GM04504 (cell line): ENCODE measurements around the gene MAD2L1.
A peak's percentile ranks its signal among the peaks of the same experiment; 100 is the strongest.

Experiments used
- DNase-seq: peaks from one replicate; pipeline ENCODE4 v3.0.0-alpha.2; 2012; ENCODE audit warnings: low read depth

MAD2L1 gene

DNA sequence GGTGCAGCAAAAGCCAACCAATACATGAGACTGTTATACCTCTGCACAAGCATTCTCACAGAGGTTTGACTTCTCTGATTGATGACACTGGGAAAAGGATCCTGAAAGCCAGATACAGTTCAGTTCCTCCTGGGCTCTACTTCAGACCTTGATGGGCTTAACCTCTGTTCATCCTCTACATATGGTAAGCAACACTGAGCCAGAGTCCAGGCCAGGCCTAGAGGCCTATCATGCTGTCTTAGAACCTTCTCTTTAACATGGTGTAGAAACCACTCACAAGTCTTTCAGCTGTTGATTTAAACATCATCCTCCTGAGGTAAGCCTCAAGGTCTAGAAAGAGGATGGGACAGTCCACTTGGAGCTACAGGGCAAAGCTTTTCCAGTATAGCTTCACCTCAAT, 9.2 kb downstream of the MAD2L1 start:
- no peak for DNase-seq

GRCh38 chr4:120056246-120056645, 10.4 kb downstream of the MAD2L1 start:
- DNase-seq = peak; percentile 10

DNA sequence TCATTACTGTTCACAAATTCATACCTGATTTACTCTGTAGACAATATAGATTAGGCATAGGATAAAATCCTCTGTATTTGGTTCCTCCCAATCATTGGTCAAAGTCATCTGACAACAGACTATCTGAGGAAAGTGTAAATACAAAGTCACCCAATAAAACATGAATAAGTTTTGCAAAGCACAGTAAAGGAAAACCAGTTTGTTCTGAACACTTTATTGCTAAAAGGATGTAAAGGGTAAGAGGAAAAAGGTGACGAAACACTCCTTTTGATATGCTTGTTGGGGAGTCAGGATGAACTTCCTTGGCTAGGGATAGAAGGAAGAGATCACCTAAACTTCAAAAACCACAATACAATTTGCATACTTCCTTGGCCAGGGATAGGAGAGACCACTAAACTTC, 10.9 kb downstream of the MAD2L1 start:
- no peak for DNase-seq

GRCh38 chr4:120055162-120055561, 11.5 kb downstream of the MAD2L1 start:
- DNase-seq = no peak

- DNase-seq = no peak
Measured at GRCh38 chr4:120053911-120054310, 12.7 kb downstream of the MAD2L1 start.

- peak; percentile 58 for DNase-seq
Measured at GRCh38 chr4:120052856-120053255, 13.8 kb downstream of the MAD2L1 start.

GRCh38 chr4:120051253-120051652, 15.4 kb downstream of the MAD2L1 start:
- no peak for DNase-seq

- peak; percentile 85 for DNase-seq
Measured at GRCh38 chr4:120049732-120050494, 16.7 kb downstream of the MAD2L1 start.

GRCh38 chr4:120043828-120044227, 22.8 kb downstream of the MAD2L1 start:
- no peak for DNase-seq

DNA sequence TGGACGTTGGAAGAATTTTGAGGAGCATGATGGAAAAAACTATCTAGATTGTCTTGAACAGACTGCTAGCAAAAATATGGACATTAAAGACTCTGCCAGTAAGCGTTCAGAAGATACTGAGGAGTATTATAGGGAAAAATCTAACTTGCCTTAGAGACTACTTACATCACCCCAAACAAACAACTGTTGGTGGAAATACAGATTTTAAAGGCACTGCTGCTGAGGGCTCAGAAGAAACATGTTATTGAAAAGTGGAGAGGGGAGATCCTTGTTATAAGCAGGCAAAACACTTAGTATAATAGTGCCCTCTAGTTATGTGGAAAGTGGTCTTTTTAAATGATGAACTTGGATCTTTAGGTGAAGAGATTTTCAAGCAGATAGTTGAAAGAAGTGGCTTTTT, 29.2 kb downstream of the MAD2L1 start:
- no peak for DNase-seq

DNA sequence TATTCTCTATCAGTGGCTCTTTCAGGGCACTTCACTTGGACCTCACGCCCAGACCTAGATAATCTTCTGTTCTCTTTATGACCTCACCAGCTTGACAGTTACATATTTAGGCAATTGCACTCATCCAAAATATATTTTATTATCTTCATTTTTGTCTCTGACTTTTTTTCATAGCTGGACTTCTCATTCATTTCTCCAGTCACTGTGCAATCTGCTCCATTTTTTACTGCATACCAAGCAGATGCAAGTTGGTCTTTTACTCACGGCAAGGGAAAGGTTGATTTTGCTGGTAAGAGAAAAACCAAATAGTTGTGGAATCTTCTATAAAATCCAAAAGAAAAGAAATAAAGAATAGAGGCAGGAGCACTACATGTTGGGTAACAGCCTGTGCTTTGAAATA, 31.7 kb downstream of the MAD2L1 start:
- no peak for DNase-seq

- DNase-seq = no peak
Measured at GRCh38 chr4:120026853-120027252, 39.8 kb downstream of the MAD2L1 start.

- DNase-seq = no peak
Measured at GRCh38 chr4:120025516-120025915, 41.1 kb downstream of the MAD2L1 start.

DNA sequence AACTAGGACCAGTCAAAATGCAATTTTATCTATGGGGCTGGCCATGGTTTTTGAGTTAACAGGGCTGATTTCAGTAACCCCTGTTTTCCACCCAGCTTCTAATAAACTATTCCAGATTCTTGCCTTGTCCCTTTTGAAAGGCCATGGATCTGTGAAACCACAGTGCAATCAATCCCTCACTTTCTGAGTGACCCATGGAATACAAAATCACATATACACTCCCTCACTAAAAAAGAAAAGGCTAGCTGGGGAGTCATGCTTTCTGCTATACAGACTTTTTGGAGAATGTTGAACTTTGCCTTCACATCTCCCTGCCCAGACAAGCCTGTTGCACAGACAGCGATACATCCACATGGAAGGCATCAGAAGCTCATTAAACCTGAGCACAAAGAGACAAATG, 47.9 kb downstream of the MAD2L1 start:
- peak; percentile 20 for DNase-seq

GRCh38 chr4:120017939-120018692, 48.5 kb downstream of the MAD2L1 start:
- DNase-seq = no peak

DNA sequence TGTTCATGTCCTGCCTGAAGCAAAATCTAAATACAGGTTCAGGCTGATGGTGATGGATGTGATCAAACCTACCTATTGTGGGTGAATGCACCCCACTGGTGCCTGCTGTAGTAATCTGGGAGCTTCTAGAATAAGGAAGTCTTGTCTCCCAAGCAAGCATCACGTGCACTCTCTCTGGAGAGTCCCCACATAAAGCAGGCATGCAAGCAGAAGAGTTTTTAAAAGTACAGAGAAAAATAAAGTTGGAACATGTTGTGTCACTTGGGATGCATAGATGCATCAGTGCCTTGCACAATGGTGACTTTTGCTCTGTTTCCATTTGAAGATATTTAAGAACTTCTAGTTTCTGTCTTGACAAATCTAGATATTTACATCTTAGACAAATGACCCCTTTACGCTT, 54.9 kb downstream of the MAD2L1 start:
- DNase-seq = no peak

DNA sequence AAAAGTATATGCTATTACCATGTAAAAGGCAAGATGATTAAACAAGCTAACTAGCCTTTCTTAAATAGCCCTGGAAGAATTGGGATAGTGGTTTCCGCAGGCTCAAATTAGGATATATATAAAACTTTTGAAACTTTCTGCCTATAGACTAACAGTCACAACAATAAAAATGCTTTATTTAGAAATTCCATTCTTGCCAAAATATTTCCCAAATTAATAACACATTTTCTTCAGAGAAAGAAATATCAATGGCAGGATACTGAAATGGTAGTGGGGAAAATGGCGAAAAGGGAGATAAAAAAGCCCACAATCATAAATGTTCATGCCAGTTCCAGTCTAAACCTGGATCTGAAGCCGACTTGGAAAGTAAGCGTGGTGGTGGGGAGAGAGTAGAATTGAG, 56.0 kb downstream of the MAD2L1 start:
- no peak for DNase-seq

GRCh38 chr4:120009731-120010130, 56.9 kb downstream of the MAD2L1 start:
- peak; percentile 64 for DNase-seq

DNA sequence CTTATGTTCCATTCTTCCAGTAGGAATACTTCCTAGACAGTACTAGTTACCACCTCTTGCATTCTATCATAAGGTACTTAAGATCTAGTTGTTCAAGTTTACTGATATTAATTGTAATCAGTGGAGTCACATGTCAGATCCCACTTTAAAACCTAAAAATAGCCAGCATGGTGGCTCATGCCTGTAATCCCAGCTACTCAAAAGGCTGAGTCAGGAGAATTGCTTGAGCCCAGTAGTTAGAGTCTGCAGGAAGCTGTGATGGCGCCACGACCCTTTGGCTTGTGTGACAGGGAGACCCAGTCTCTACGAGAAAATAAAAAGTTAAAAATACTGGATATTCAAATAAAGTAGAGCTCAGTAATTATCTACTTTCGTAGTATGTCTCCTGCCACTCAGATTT, 57.7 kb downstream of the MAD2L1 start:
- DNase-seq = no peak

- DNase-seq = no peak
Measured at GRCh38 chr4:120007896-120008436, 58.7 kb downstream of the MAD2L1 start.

GRCh38 chr4:120007191-120007871, 59.3 kb downstream of the MAD2L1 start:
- DNase-seq = peak; percentile 87
